Hematopoietic multipotent progenitor cell (in vitro differentiated cells): ENCODE data around the gene DYTN. TPM values are rescaled to one million over a fixed set of nuclear protein-coding genes. Genes with fewer than 3 reads are reported as not detected.
A peak's percentile ranks its signal among the peaks of the same experiment; 100 is the strongest.
"Not testable (repeated sequence)": the region's sequence is repeated elsewhere in the genome, so short reads cannot be mapped to it uniquely, and the experiment has no call there.

Experiments
- DNase-seq, 3 donors: peaks; one replicate each; pipeline ENCODE4 v3.0.0-alpha.2; 2011 to 2015; ENCODE audit warnings: low read depth in 2 of 3, low spot score in 2 of 3
- total RNA-seq: library from RNA; depleted of rRNA; stranded (reverse); fragments of >200 nt; gene quantifications from one replicate; pipeline ENCODE4 v1.2.3, GENCODE V29; 2012

Gene DYTN, protein sequence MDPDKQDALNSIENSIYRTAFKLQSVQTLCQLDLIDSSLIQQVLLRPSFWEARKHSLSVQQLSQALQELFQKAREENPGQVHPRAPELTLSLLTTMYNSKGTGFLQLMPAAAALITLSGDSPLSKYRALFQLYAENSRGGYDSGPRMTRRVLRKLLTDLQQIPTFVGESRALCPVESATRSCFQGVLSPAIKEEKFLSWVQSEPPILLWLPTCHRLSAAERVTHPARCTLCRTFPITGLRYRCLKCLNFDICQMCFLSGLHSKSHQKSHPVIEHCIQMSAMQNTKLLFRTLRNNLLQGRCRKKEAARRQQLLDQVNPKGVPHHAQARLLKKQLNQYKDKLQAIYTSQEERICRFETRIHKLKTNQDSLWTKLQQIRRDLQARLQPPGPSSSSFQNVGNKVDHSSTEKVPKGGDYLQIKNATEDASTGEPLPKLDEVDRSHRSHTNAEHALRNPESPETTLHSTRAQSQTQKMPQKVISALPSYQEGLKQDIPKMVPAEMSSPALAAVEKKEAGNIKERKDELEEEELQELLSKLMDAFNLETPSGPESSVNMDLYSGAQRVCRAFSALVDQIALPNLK
- total RNA-seq = 1.1 TPM

GRCh38 chr2:206718296-206718695 is at the start of gene DYTN:
Gene DYTN, minus strand, starts transcription at chr2:206718396. Its CDS starts 117 bp downstream, at chr2:206718279.
- no peak for DNase-seq

DNA sequence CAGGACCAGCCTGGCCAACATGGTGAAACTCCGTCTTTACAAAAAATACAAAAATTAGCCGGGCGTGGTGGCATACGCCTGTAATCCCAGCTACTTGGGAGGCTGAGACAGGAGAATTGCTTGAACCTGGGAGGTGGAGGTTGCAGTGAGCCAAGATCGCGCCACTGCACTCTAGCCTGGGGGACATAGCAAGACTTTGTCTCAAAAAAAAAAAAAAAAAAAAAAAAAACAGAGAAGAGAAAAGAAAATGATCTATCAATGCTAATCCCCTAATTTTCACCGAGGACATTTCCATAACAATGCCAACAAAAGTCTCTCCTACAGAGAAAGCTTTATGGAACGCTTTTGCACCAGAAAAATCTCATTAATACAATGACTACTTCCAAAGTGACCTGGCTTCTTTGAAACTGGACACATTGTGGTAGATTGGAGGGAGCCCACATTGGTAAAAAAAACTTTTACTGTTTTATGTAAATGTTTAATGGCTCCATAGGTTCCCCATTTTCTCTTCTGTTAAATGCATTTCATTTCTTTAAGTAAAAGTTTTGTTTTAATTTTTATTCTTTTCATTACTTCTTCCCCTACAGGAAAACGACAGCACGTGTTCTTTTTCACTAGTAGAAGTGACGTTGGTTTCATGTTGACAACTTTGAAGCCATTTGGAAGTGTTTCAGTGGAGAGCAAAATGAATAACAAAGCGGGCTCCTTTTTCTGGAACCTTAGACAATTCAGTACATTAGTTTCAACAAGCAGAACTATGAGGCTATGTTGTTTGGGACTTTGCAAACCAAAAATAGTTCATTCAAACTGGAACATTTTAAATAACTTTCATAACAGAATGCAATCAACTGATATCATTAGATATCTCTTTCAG is 48.1 kb upstream of the DYTN start:
- DNase-seq = no peak

DNA sequence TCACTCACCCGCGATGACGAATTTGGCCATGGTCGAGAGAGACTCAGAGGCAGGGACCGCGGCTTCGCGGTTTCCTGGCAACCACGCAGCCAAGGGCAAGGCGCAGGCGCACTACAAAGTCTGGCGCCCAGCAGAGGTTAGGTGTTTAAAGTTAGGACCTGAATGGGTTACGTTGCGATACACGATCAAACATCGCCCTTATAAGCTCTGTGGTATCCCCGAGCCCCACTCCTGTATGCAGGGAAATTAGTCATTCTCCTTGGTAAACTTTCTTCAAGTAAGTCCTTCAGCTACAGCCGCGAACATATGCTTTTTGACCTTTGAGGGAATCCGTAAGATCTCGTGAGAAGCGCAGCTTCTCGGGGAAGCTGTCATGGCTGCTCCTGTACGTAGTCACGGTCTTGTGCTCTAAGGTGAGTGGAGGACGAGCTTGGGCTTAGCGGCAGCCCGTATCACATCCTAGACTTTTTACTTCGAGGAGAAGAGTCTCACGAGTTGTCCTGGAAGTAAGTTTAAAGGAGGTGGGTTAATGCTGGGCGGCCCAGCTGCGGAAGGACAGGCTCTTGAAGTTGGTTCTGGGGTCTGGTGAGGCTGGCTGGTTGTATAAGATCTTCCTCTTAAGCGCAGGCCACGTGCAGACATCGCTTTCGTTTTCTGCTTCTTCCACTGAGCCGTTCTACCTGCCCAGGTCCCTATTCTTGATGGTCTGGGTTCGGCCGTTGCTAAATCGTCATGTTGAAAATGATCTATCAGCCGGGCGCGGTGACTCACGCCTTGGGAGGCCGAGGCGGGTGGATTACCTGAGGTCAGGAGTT is 47.3 kb upstream of the DYTN start, which contains the start of the genes FASTKD2 and MDH1B:
FASTKD2 (plus strand) TSS at position 365 of the 815 bp plus-strand sequence. CDS start 1,088 bp downstream, outside the sequence.
MDH1B (minus strand) TSS at position 87 of the 815 bp plus-strand sequence; CDS start at position 30, 57 bp downstream.
- peak; percentile 79 to 95 (median 95) for DNase-seq

DNA sequence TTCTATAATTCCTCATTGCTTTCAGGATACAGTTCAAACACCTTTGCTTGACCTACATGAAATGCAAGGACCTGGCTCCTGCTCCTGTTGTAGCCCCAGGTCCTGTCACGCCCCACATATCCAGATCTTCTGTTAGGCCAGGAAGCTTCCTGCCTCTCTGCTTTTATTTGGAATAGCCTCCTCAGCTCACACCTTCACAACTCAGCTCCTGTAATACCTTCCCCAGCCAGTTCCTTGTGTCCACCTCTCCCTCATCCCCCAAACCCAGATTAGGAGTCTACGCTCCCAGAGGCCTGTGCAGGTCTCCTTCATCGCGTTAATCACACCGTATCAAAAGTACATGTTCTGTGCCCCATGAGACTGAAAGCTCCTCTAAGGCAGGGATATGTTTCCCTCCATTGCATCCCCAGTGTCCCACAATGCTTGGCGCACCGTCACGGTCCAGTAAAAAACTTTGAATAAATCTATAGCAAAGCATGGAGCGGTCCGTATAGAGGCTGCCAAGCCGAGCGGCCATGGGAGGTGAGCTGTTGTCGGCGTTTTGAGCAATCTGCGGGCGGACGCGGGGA is 46.6 kb upstream of the DYTN start:
- DNase-seq = no peak

DNA sequence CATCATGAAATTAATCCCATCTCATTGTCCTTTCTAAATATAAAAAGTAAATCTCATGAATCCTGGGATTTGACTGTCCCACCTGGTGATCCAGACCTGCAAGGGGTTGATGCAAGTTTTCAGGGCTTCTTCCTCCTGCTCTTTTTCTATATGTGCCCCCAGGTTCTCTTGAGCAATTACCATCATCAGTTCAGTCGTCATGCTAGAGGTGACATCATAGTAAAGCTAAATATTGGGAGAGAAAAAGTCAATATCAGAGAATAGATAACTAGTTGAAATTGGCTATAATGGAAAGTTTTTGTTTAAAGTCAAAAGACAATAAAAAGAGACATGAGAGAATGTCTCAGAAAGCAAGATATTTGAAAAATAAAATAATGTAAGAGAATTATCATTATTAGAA is 38.6 kb upstream of the DYTN start:
- no peak for DNase-seq

DNA sequence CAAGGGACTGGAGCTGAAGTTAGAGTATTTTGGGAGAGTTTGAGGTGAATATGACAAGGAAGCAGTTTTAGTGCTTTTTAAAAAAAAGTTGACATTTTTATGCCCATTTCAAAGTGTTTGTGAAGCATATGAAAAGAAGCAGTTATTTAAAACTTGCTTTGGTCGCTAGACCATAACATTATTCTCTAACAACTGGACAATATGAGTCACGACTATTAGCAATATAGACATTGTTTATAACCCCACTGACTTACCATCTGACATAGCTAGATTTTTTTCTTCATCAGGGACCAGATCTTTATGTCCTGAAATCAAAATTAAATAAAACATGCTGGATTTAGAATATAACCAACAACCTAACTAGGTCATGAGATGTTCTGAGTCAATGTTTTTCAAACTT is 22.6 kb upstream of the DYTN start:
- no peak for DNase-seq

DNA sequence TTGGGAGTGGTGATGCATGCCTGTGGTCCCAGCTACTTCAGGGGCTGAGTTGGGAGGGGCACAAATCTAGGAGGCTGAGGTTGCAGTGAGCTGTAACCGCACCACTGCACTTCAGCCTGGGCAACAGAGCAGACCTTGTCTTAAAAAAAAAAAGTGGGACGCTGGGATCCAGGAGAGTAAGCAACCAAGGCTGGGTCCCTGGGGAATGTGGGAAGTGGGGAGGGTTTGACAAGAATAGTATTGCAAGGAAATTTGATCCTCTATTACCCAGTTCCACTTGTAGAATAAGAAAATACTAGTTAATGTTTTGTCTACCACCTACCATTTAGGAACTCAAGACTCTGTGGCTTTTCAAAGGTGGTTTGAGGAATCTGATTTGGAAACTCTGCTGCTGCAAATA is 21.1 kb upstream of the DYTN start:
- no peak for DNase-seq

DNA sequence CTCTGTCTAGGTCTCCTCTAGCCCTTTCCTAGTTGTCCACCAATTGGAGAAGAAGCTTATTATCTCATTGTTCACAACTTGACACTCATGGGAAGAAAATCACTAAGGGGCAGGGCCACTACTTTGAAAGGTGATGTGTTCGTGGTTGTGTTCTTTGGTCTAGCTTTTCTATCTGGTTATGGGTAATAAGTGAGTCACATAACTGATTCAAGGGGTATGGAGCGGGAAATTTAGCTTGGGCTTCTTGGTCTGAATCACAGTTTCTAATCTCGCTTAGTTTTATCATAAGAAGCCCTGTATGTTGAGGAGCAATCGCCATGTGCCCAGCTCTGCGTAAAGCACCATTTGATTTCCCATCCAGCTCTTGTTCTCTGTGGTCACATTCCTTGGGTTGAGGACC is 18.7 kb upstream of the DYTN start:
- no peak for DNase-seq

GRCh38 chr2:206733341-206733740 is 15.1 kb upstream of the DYTN start:
- DNase-seq = no peak

GRCh38 chr2:206728277-206729199 is 10.3 kb upstream of the DYTN start:
- no peak for DNase-seq

GRCh38 chr2:206727287-206727686 is 9.1 kb upstream of the DYTN start:
- no peak for DNase-seq

GRCh38 chr2:206723288-206723687 is 5.1 kb upstream of the DYTN start:
- no peak for DNase-seq

DNA sequence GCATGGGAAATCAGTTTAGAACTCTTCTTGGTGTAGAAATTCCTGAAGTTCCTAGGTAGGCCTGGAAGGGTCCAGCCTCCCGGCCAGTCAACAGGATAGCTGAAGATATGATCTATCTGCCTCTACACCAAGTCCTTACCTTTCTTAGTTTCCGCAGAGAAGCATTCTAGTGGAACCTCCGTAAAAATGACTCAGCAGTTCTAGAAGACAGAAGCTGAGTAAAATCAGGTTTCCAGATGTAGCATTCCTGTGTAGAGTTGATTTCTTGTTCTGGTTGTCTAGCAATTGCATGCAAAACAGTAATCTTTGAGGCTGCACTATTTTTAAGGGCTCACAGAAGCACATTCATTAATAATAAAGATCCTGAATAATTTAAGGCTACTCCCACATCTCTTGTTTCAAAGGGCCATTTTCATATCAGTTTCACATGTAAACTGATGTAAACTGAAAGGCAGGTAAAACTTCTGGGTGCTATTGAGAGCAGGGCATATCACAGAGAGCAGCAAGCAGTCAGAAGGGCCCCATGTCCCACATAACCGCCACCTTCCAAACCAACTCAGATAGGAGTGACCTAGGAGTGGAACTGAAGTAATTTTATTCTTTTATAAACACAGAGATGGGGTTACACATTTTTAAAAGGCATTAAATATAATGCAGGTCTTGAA is 3.2 kb upstream of the DYTN start:
- peak in 1 of 3 donors; percentile 51 for DNase-seq

- no peak for DNase-seq
Observed at GRCh38 chr2:206716623-206717022, 1.6 kb downstream of the DYTN start.

- DNase-seq = not testable (repeated sequence)
Observed at GRCh38 chr2:206715183-206715582, 3.0 kb downstream of the DYTN start.

- DNase-seq = peak in 1 of 3 donors; percentile 37
Observed at GRCh38 chr2:206713746-206714145, 4.5 kb downstream of the DYTN start.

GRCh38 chr2:206708286-206708685 is 9.9 kb downstream of the DYTN start:
- no peak for DNase-seq

- no peak for DNase-seq
Observed at GRCh38 chr2:206707164-206707701, 11.0 kb downstream of the DYTN start.
